ENCODE measurements around the gene BAHCC1.

Gene BAHCC1

DNA sequence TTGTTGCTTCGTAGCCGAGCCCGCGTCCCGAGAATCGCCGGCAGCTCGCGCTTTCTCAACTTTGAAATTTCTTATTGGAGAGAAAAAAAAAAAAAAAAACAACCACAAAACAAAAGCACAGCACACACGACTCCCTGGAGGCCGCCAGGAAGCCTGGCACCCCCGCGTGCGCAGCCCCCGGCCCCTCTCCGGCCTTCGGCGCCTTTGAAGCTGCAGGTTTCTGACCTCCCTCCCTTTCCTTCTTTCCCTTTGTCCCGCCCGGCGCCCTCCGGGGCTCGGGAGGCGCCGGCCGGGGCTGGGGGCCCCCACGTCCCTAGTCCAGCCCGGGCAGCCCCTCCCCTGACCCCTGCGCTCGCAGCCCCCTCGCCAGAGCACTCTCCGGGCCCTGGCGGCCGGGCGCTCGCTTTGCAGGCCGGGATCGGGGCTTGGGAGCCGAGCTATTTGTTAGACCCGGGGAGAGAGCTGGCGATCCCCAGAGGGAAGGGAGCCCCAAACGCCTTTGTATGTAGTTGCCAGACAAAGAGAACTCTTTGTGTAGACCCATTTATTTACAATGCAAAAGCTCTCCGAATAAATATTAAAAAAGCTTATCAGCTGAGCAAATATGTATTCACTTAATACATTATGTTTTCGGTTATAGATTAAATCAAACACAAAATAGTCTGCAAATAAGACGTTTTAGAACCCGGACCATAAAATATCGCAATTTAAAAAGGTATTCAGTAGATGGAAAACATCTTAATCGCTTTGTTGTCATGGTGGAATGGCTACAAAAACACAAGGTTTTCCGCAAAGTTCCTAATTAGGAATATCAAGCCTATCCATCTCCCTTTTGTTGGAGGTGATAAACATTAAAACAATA, 2.3 kb downstream of the BAHCC1 start (continued):
- TF ChIP-seq, protein P1, sequence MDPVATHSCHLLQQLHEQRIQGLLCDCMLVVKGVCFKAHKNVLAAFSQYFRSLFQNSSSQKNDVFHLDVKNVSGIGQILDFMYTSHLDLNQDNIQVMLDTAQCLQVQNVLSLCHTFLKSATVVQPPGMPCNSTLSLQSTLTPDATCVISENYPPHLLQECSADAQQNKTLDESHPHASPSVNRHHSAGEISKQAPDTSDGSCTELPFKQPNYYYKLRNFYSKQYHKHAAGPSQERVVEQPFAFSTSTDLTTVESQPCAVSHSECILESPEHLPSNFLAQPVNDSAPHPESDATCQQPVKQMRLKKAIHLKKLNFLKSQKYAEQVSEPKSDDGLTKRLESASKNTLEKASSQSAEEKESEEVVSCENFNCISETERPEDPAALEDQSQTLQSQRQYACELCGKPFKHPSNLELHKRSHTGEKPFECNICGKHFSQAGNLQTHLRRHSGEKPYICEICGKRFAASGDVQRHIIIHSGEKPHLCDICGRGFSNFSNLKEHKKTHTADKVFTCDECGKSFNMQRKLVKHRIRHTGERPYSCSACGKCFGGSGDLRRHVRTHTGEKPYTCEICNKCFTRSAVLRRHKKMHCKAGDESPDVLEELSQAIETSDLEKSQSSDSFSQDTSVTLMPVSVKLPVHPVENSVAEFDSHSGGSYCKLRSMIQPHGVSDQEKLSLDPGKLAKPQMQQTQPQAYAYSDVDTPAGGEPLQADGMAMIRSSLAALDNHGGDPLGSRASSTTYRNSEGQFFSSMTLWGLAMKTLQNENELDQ (tag by site-specific recombination; IDR thresholded peaks at IDR 0.05; ENCODE audit: low read depth): no peak

DNA sequence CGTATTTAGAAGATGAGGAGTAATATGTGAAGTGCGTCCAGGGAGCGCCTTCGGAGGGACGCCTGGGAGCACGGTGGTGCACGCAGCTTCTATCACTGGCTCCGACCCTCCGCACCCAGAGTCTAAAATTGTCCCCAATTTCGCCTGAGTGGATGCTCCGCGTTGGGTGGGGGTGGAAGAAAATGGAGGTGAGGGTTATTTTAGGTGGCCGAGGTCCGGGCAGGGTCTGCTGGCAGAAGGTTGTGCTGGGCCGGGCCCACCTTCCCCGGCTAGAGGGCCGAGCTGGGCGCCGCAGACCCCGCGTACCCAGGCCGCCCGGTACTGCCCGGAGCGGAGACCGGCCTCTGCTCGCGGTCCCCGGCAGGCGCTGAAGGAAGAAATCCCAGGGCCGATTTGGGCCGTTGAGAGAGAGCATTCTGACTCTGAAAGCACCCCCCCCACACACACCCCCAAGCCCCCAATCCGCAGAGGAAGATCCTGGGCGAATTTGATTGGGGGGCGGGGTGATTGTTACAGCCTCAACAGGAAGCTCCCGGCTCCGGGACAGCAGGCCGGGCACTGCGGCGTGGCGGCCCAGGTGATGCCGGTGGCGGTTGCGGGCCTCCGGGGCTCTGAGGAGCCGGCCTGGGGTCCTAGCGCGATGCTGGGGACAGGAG, 3.0 kb downstream of the BAHCC1 start:
- H3K4me3 ChIP-seq (ENCODE audit: low read depth, low read length): peak overlapping the region; percentile 62
- ChIA-PET CTCF (interaction anchor here (0.6 to 2.1 kb wide), 8 partner anchors 27 to 163 kb away, joined by 3 to 8 read pairs (median 4); no protein-coding TSS in a partner anchor), POLR2A (interaction anchor here (0.7 to 6.5 kb wide), 13 partner anchors 11 to 903 kb away, joined by 3 to 52 read pairs (median 4); no protein-coding TSS in a partner anchor)
- TF ChIP-seq, protein P2, sequence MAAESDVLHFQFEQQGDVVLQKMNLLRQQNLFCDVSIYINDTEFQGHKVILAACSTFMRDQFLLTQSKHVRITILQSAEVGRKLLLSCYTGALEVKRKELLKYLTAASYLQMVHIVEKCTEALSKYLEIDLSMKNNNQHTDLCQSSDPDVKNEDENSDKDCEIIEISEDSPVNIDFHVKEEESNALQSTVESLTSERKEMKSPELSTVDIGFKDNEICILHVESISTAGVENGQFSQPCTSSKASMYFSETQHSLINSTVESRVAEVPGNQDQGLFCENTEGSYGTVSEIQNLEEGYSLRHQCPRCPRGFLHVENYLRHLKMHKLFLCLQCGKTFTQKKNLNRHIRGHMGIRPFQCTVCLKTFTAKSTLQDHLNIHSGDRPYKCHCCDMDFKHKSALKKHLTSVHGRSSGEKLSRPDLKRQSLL (tag by site-specific recombination; IDR thresholded peaks at IDR 0.05): 0 out of 2 replicates have a peak, but pooled peaks have one; percentile 41
- TF ChIP-seq, protein P3, sequence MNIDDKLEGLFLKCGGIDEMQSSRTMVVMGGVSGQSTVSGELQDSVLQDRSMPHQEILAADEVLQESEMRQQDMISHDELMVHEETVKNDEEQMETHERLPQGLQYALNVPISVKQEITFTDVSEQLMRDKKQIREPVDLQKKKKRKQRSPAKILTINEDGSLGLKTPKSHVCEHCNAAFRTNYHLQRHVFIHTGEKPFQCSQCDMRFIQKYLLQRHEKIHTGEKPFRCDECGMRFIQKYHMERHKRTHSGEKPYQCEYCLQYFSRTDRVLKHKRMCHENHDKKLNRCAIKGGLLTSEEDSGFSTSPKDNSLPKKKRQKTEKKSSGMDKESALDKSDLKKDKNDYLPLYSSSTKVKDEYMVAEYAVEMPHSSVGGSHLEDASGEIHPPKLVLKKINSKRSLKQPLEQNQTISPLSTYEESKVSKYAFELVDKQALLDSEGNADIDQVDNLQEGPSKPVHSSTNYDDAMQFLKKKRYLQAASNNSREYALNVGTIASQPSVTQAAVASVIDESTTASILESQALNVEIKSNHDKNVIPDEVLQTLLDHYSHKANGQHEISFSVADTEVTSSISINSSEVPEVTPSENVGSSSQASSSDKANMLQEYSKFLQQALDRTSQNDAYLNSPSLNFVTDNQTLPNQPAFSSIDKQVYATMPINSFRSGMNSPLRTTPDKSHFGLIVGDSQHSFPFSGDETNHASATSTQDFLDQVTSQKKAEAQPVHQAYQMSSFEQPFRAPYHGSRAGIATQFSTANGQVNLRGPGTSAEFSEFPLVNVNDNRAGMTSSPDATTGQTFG (tag by site-specific recombination; IDR thresholded peaks at IDR 0.05; ENCODE audit: borderline replicate concordance): no peak
- peak; percentile 64 for TF ChIP-seq SP2 (tag by site-specific recombination; IDR thresholded peaks at IDR 0.05)
- TF ChIP-seq GLI2 (tag by site-specific recombination; IDR thresholded peaks at IDR 0.05; ENCODE audit: borderline replicate concordance, low read depth): no peak
- peak; percentile 82 for TF ChIP-seq ZFP69B (tag by site-specific recombination; IDR thresholded peaks at IDR 0.05)
- TF ChIP-seq ZNF621 (tag by site-specific recombination; IDR thresholded peaks at IDR 0.05): no peak
- peak; percentile 60; the same call in 1 of the 2 replicates for TF ChIP-seq ZBTB20 (tag by site-specific recombination; IDR thresholded peaks at IDR 0.05)
- peak; percentile 30; the same call in 1 of the 2 replicates for TF ChIP-seq KLF10 (tag by site-specific recombination; IDR thresholded peaks at IDR 0.05)
- peak; percentile 36; the same call in 1 of the 2 replicates for TF ChIP-seq ZBTB17 (tag by site-specific recombination; IDR thresholded peaks at IDR 0.05)
- TF ChIP-seq ZBTB8A (tag by site-specific recombination; IDR thresholded peaks at IDR 0.05): peak; percentile 59
- peak; percentile 72 for TF ChIP-seq ZNF341 (tag by site-specific recombination; IDR thresholded peaks at IDR 0.05; ENCODE audit: low read depth)
- no peak for TF ChIP-seq MEIS1 (CRISPR knock-in tag; IDR thresholded peaks at IDR 0.05; ENCODE audit: borderline replicate concordance)
- TF ChIP-seq ZNF747 (tag by site-specific recombination; IDR thresholded peaks at IDR 0.05): no peak
- TF ChIP-seq ZNF600 (tag by site-specific recombination; IDR thresholded peaks at IDR 0.05): 0 out of 2 replicates have a peak, but pooled peaks have one; percentile 57
- peak; percentile 82 for TF ChIP-seq IKZF3 (tag by site-specific recombination; IDR thresholded peaks at IDR 0.05)
- peak; percentile 51; the same call in 1 of the 2 replicates for TF ChIP-seq ZNF660 (tag by site-specific recombination; IDR thresholded peaks at IDR 0.05)
- no peak for TF ChIP-seq ZNF366 (tag by site-specific recombination; conservative IDR thresholded peaks at IDR 0.05)
- TF ChIP-seq GLIS2 (tag by site-specific recombination; IDR thresholded peaks at IDR 0.05): 0 out of 2 replicates have a peak, but pooled peaks have one; percentile 60
- TF ChIP-seq ZNF311 (tag by site-specific recombination; IDR thresholded peaks at IDR 0.05; ENCODE audit: borderline replicate concordance): no peak
- 0 out of 2 replicates have a peak, but pooled peaks have one; percentile 5 for TF ChIP-seq ZNF629 (tag by site-specific recombination; IDR thresholded peaks at IDR 0.05)
- no peaks in the 10 kb centered on the region for H3K9me3 ChIP-seq (ENCODE audit: control insufficient read depth, insufficient read depth, low read depth, low read length)
- H3K36me3 ChIP-seq (ENCODE audit: control insufficient read depth in 2 of 2, insufficient read depth in 1 of 2, low read length in 2 of 2): peaks cover 0 to 8% of the 10 kb centered on the region in 2 experiments; a peak in 1 of 3 replicates
- H3K4me1 ChIP-seq (ENCODE audit: control insufficient read depth, insufficient read depth, low read length): peaks cover 18% of the 10 kb centered on the region
- peak overlapping the region; percentile 100 for H3K27ac ChIP-seq (ENCODE audit: extremely low read depth, low read depth, low read length)

Measured in HEK293 (cell line).